H1 (cell line): ENCODE results near the gene BAZ1B. TPM values are rescaled to one million over a fixed set of nuclear protein-coding genes. Genes with fewer than 3 reads are reported as not detected.

Experiments used
- CTCF ChIA-PET: fragments of 300-600 bp; sonication (Branson Sonifier 250); formaldehyde crosslinking; loops from one replicate; lab custom pipeline; 2021; ENCODE audit not compliant: partially characterized antibody; lab: Charles Lee
- POLR2A ChIA-PET: fragments of 300-600 bp; sonication (Branson Sonifier 250); formaldehyde crosslinking; loops from one replicate; lab custom pipeline; 2021; ENCODE audit warnings: inconsistent platforms; ENCODE audit not compliant: partially characterized antibody; lab: Charles Lee
- DNase-seq, 2 experiments: peaks; one replicate each; pipeline versions ENCODE4 v3.0.0 to v3.0.0-alpha.2; 2010 to 2022; ENCODE audit warnings: low spot score in 2 of 2, low read depth in 1 of 2, mixed read lengths in 1 of 2
- FAIRE-seq: peaks from 2 replicates; lab custom pipeline; 2011; peaks lifted over from hg19 to GRCh38; lab: Jason Lieb, UNC
- H2AFZ ChIP-seq: 2 replicates; pipeline ENCODE4 v1.8.1; 2012; ENCODE audit warnings: low read length, inconsistent platforms
- H2AK5ac ChIP-seq: 2 replicates; pipeline ENCODE4 v1.6.1; 2013; ENCODE audit warnings: low read depth, low read length
- H2BK120ac ChIP-seq: replicated peaks from 2 replicates; pipeline ENCODE3; 2013; ENCODE audit warnings: low read depth, low read length, inconsistent platforms
- H2BK12ac ChIP-seq: 2 replicates; pipeline ENCODE4 v1.6.1; 2013; ENCODE audit warnings: low read depth, low read length
- H2BK15ac ChIP-seq: 2 replicates; pipeline ENCODE4 v1.6.1; 2013; ENCODE audit warnings: low read length
- H2BK20ac ChIP-seq: 2 replicates; pipeline ENCODE4 v1.6.1; 2013; ENCODE audit warnings: low read length
- H2BK5ac ChIP-seq: 2 replicates; pipeline ENCODE4 v1.6.1; 2013; ENCODE audit warnings: low read depth, low read length
- H3K14ac ChIP-seq: 2 replicates; pipeline ENCODE4 v1.6.1; 2013; ENCODE audit warnings: inconsistent platforms; ENCODE audit not compliant: insufficient read length
- H3K18ac ChIP-seq: 2 replicates; pipeline ENCODE4 v1.6.1; 2013; ENCODE audit warnings: low read length; ENCODE audit errors: extremely low read depth
- H3K23ac ChIP-seq: 2 replicates; pipeline ENCODE4 v1.6.1; 2013; ENCODE audit warnings: inconsistent platforms; ENCODE audit not compliant: insufficient read length
- H3K23me2 ChIP-seq: 2 replicates; pipeline ENCODE4 v1.6.1; 2013; ENCODE audit warnings: low read depth, low read length
- H3K27ac ChIP-seq: 2 replicates; pipeline ENCODE4 v1.6.1; 2011; ENCODE audit warnings: low read depth, low read length, inconsistent platforms
- H3K27me3 ChIP-seq, 4 experiments: replicated peaks in 1 of 4; 1 replicate in 1 of 4; 2 replicates in 3 of 4; pipeline versions ENCODE4 v1.6.1 to v1.8.1; 2011 to 2013; ENCODE audit warnings: low read length in 3 of 4, mild to moderate bottlenecking in 3 of 4, inconsistent platforms in 2 of 4, mixed read lengths in 2 of 4, moderate library complexity in 1 of 4; ENCODE audit not compliant: control insufficient read depth in 3 of 4, insufficient read depth in 3 of 4; ENCODE audit errors: extremely low read depth in 1 of 4
- H3K36me3 ChIP-seq, 4 experiments: 2 replicates each; pipeline versions ENCODE4 v1.6.1 to v1.8.1; 2011 to 2013; ENCODE audit warnings: mild to moderate bottlenecking in 4 of 4, low read length in 3 of 4, moderate library complexity in 2 of 4, control low read depth in 1 of 4, inconsistent platforms in 1 of 4; ENCODE audit not compliant: insufficient read depth in 4 of 4, control insufficient read depth in 2 of 4
- H3K4ac ChIP-seq: replicated peaks from 2 replicates; pipeline ENCODE3; 2013; ENCODE audit warnings: low read length, low read depth, mixed read lengths, inconsistent platforms; ENCODE audit not compliant: insufficient read length
- H3K4me1 ChIP-seq, 4 experiments: replicated peaks in 1 of 4; 1 replicate in 1 of 4; 2 replicates in 3 of 4; pipeline versions ENCODE4 v1.6.1 to v1.8.1; 2011 to 2013; ENCODE audit warnings: low read length in 3 of 4, inconsistent platforms in 2 of 4, mixed read lengths in 1 of 4; ENCODE audit not compliant: insufficient read depth in 4 of 4, control insufficient read depth in 3 of 4
- H3K4me2 ChIP-seq, 2 experiments: 2 replicates each; pipeline versions ENCODE4 v1.6.1 to v1.8.1; 2011 to 2013; ENCODE audit warnings: low read depth in 2 of 2, low read length in 2 of 2, control low read depth in 1 of 2, inconsistent platforms in 1 of 2, mild to moderate bottlenecking in 1 of 2; ENCODE audit not compliant: insufficient read depth in 1 of 2
- H3K4me3 ChIP-seq, 4 experiments: fragments of 200-600, 300-600 bp in 1 of 4; sonication (generic), shearing (Covaris generic), sonication (Bioruptor Twin) in 1 of 4; 2 replicates each; pipeline versions ENCODE4 v1.5.1 to v1.8.1; 2011 to 2016; ENCODE audit warnings: low read length in 4 of 4, low read depth in 3 of 4, control low read depth in 2 of 4, inconsistent platforms in 2 of 4, mild to moderate bottlenecking in 2 of 4, mixed read lengths in 1 of 4, moderate library complexity in 1 of 4; ENCODE audit not compliant: insufficient read depth in 2 of 4; ENCODE audit errors: extremely low read depth in 1 of 4
- H3K56ac ChIP-seq: replicated peaks from 2 replicates; pipeline ENCODE3; 2013; ENCODE audit warnings: low read depth, mild to moderate bottlenecking, mixed read lengths, low read length, inconsistent platforms; ENCODE audit not compliant: insufficient read length
- H3K79me1 ChIP-seq: 2 replicates; pipeline ENCODE4 v1.6.1; 2013; ENCODE audit warnings: low read depth, low read length, control low read depth
- H3K79me2 ChIP-seq, 2 experiments: 2 replicates each; pipeline versions ENCODE4 v1.6.1 to v1.8.1; 2012 to 2013; ENCODE audit warnings: low read length in 2 of 2, mild to moderate bottlenecking in 2 of 2, inconsistent platforms in 1 of 2; ENCODE audit not compliant: insufficient read depth in 2 of 2, control insufficient read depth in 1 of 2
- H3K9ac ChIP-seq, 4 experiments: replicated peaks in 1 of 4; 1 replicate in 1 of 4; 2 replicates in 3 of 4; pipeline versions ENCODE4 v1.6.1 to v1.8.1; 2011 to 2013; ENCODE audit warnings: low read depth in 3 of 4, low read length in 3 of 4, control low read depth in 2 of 4, mild to moderate bottlenecking in 2 of 4, moderate library complexity in 2 of 4, inconsistent platforms in 1 of 4; ENCODE audit errors: extremely low read depth in 1 of 4
- H3K9me3 ChIP-seq, 2 experiments: 2 replicates each; pipeline versions ENCODE4 v1.6.1 to v1.8.1; 2012 to 2013; ENCODE audit warnings: mild to moderate bottlenecking in 2 of 2, moderate library complexity in 2 of 2, control low read depth in 1 of 2, inconsistent platforms in 1 of 2, low read depth in 1 of 2, low read length in 1 of 2, mixed read lengths in 1 of 2; ENCODE audit not compliant: insufficient read depth in 2 of 2
- H4K20me1 ChIP-seq, 2 experiments: replicated peaks in 1 of 2; 2 replicates each; pipeline versions ENCODE3 to v1.8.1; 2011 to 2013; ENCODE audit warnings: inconsistent platforms in 2 of 2, low read length in 2 of 2, mild to moderate bottlenecking in 1 of 2; ENCODE audit not compliant: insufficient read depth in 2 of 2, control insufficient read depth in 1 of 2
- H4K5ac ChIP-seq: 2 replicates; pipeline ENCODE4 v1.6.1; 2013; ENCODE audit warnings: low read length, low read depth, mixed read lengths, inconsistent platforms; ENCODE audit not compliant: insufficient read length
- H4K8ac ChIP-seq: 2 replicates; pipeline ENCODE4 v1.8.0; 2013; ENCODE audit warnings: mild to moderate bottlenecking, moderate library complexity, low read length, inconsistent platforms; ENCODE audit not compliant: insufficient read depth; ENCODE audit errors: extremely low read depth
- H4K91ac ChIP-seq: replicated peaks from 2 replicates; pipeline ENCODE3; 2013; ENCODE audit warnings: low read length, mixed read lengths, inconsistent platforms; ENCODE audit not compliant: insufficient read length
- BCL11A ChIP-seq, 2 experiments: IDR thresholded peaks; one replicate each; pipeline ENCODE4 v1.6.1; 2011; ENCODE audit warnings: low read depth in 2 of 2, low read length in 2 of 2, mild to moderate bottlenecking in 2 of 2
- CHD1 ChIP-seq: IDR thresholded peaks from 2 replicates; pipeline ENCODE4 v1.6.1; 2012; ENCODE audit warnings: low read depth, low read length, improper control_type of control experiment
- HDAC2 ChIP-seq, 2 experiments: fragments of 300-600 bp in 1 of 2; sonication (generic) in 1 of 2; IDR thresholded peaks; 2 replicates each; pipeline ENCODE4 v1.6.1; 2011 to 2012; ENCODE audit warnings: low read depth in 2 of 2, low read length in 2 of 2, mild to moderate bottlenecking in 2 of 2, moderate library complexity in 2 of 2, borderline replicate concordance in 1 of 2, inconsistent platforms in 1 of 2
- MAFK ChIP-seq: IDR thresholded peaks from 2 replicates; pipeline ENCODE4 v1.6.1; 2012; ENCODE audit warnings: low read depth, mild to moderate bottlenecking, improper control_type of control experiment, low read length
- PHF8 ChIP-seq: fragments of 200-600 bp; sonication (generic); conservative IDR thresholded peaks from 2 replicates; pipeline ENCODE4 v1.7.1; 2012; ENCODE audit warnings: low read depth, mild to moderate bottlenecking, inconsistent platforms, low read length, moderate library complexity
- RAD21 ChIP-seq, 2 experiments: IDR thresholded peaks in 1 of 2; conservative IDR thresholded peaks in 1 of 2; 2 replicates each; pipeline ENCODE4 v1.6.1; 2011; ENCODE audit warnings: low read depth in 2 of 2, low read length in 2 of 2, improper control_type of control experiment in 1 of 2, inconsistent platforms in 1 of 2, mild to moderate bottlenecking in 1 of 2, moderate library complexity in 1 of 2
- RBBP5 ChIP-seq: IDR thresholded peaks from 2 replicates; pipeline ENCODE4 v1.7.1; 2012; ENCODE audit warnings: low read depth, mild to moderate bottlenecking, inconsistent platforms, low read length, moderate library complexity, borderline replicate concordance
- RNF2 ChIP-seq: fragments of 200-900, 300-1000 bp; sonication (generic); IDR thresholded peaks from 2 replicates; pipeline ENCODE4 v1.7.1; 2016; ENCODE audit warnings: borderline replicate concordance, low read depth, mild to moderate bottlenecking, antibody characterized with exemption, low read length; ENCODE audit not compliant: poor library complexity, severe bottlenecking; ENCODE audit errors: missing control alignments
- SAP30 ChIP-seq: fragments of 300-600 bp; sonication (generic); IDR thresholded peaks from 2 replicates; pipeline ENCODE4 v1.7.1; 2012; ENCODE audit warnings: low read length, moderate library complexity, mild to moderate bottlenecking, inconsistent platforms; ENCODE audit not compliant: insufficient read depth, insufficient replicate concordance
- SIRT6 ChIP-seq: IDR thresholded peaks from one replicate; pipeline ENCODE4 v1.7.1; 2012; ENCODE audit warnings: low read length, inconsistent platforms
- SP4 ChIP-seq: IDR thresholded peaks from 2 replicates; pipeline ENCODE4 v1.6.1; 2012; ENCODE audit warnings: low read length, inconsistent platforms
- TAF1 ChIP-seq: IDR thresholded peaks from 2 replicates; pipeline ENCODE4 v1.6.1; 2011; ENCODE audit warnings: mild to moderate bottlenecking, low read depth, low read length
- WGBS, 2 experiments: shearing (Covaris generic) in 1 of 2; methylation state at CpG; one replicate each; pipeline versions ENCODE4 v1.1.6 to v1.1.7; 2013 to 2015; ENCODE audit warnings: low lambda C conversion rate in 2 of 2, mixed read lengths in 2 of 2, inconsistent platforms in 1 of 2, low coverage in 1 of 2, missing lambda C conversion rate in 1 of 2; ENCODE audit not compliant: insufficient replicate concordance in 2 of 2, insufficient coverage in 1 of 2, insufficient read length in 1 of 2; ENCODE audit errors: extremely low coverage in 1 of 2, missing lambda C conversion rate in 1 of 2; 5-methylcytosine and 5-hydroxymethylcytosine counted together
- polyA plus RNA-seq, 7 experiments: library from polyadenylated mRNA; depleted of rRNA in 3 of 7; stranded (reverse) in 5 of 7; unstranded in 2 of 7; fragments of >200 nt in 5 of 7; fragments of 200-250 nt in 2 of 7; gene quantifications; 1 replicate in 5 of 7; 2 replicates in 1 of 7; 4 replicates in 1 of 7; pipeline versions ENCODE4 v1.2.1 to v1.2.3, GENCODE V29; 2011 to 2013; ENCODE audit warnings: missing spikeins in 2 of 7, mixed read lengths in 2 of 7
- total RNA-seq: library from RNA; stranded (reverse); fragmentation: NEBNext Ultra II Directional; extraction: Animal tissue kit (Norgen Biotek cat#: 25700); gene quantifications from 2 replicates; pipeline ENCODE4 v1.2.1, GENCODE V29; 2021

Gene BAZ1B
- total and polyA plus RNA-seq, 2 of the 8 experiments (the other 6 are each of a cell fraction or from before 2014, with no cell fraction given) = 21.0 to 86.8 TPM

GRCh38 chr7:73452999-73453635, 69.0 kb downstream of the BAZ1B start:
- Histone ChIP-seq H2BK20ac (no peak overlapping the region), H2BK120ac (no peak overlapping the region), H3K27me3 (no peaks in the 10 kb centered on the region), H3K9me3 (no peaks in the 10 kb centered on the region), H3K4me3 (no peak overlapping the region), H3K18ac (no peak overlapping the region), H4K20me1 (peaks cover 7 to 9% of the 10 kb centered on the region in 2 experiments), H3K27ac (no peak overlapping the region), H3K4ac (no peak overlapping the region), H3K79me1 (no peaks in the 10 kb centered on the region; the same call in 1 of the 2 replicates), H4K5ac (no peak overlapping the region), H3K14ac (no peak overlapping the region), H4K91ac (no peak overlapping the region), H3K56ac (no peak overlapping the region), H2AK5ac (no peak overlapping the region), H3K4me2 (no peak overlapping the region), H2BK12ac (no peak overlapping the region), H3K23me2 (no peaks in the 10 kb centered on the region), H3K36me3 (peaks cover 33 to 81% (median 51%) of the 10 kb centered on the region in 4 experiments), H4K8ac (no peak overlapping the region), H3K9ac (no peak overlapping the region), H2BK5ac (no peak overlapping the region), H2AFZ (no peak overlapping the region), H3K4me1 (no peaks in the 10 kb centered on the region), H2BK15ac (no peak overlapping the region), H3K79me2 (no peaks in the 10 kb centered on the region; a peak in 1 of 4 replicates), H3K23ac (no peak overlapping the region)
- FAIRE-seq (no peak), DNase-seq (no peak)
- POLR2A ChIA-PET = interaction anchor here (0.6 kb wide), 1 partner anchor 80 kb away, joined by 4 read pairs; no protein-coding TSS in a partner anchor
- 89% methylated on average over 2 of the region's 2 CpGs; no CpG with 5 or more reads in 1 of the 2 experiments for WGBS, 2 experiments
- CTCF ChIA-PET = interaction anchor here (1.0 to 3.6 kb wide), 13 partner anchors 11 to 145 kb away, joined by 3 to 26 read pairs (median 5); partner anchors contain the start of gene NSUN5
- TF ChIP-seq CHD1 (no peak), TAF1 (no peak), PHF8 (no peak), RBBP5 (no peak), HDAC2 (IDR thresholded peaks at IDR 0.05; ENCODE audit: borderline replicate concordance in 1 of 2, low read depth in 2 of 2, low read length in 2 of 2) (no peak), SP4 (no peak), RNF2 (no peak), SAP30 (no peak), MAFK (no peak), BCL11A (IDR thresholded peaks at IDR 0.05; ENCODE audit: low read depth in 2 of 2, low read length in 2 of 2) (no peak), SIRT6 (no peak), RAD21 (IDR thresholded peaks at IDR 0.05 in 1 of 2, conservative IDR thresholded peaks at IDR 0.05 in 1 of 2; ENCODE audit: low read depth in 2 of 2, low read length in 2 of 2) (no peak)
